SK-N-MC (cell line): Measurements from ENCODE around the gene AGAP1.
"Not testable (repeated sequence)": the region's sequence is repeated elsewhere in the genome, so short reads cannot be mapped to it uniquely, and the experiment has no call there.

Experiments used
- DNase-seq: peaks from one replicate; pipeline ENCODE4 v3.0.0-alpha.2; 2011; ENCODE audit warnings: low read depth, low spot score
- H3K27ac ChIP-seq: fragments of 200-600 bp; sonication (generic); 2 replicates; pipeline ENCODE4 v1.5.1; 2016; ENCODE audit warnings: mixed run types
- H3K36me3 ChIP-seq: fragments of 200-600 bp; sonication (generic); 2 replicates; pipeline ENCODE4 v1.6.1; 2017; ENCODE audit warnings: antibody characterized with exemption, low read length, mixed read lengths; ENCODE audit not compliant: insufficient read depth
- H3K4me3 ChIP-seq: fragments of 200-600 bp; sonication (generic); 2 replicates; pipeline ENCODE4 v1.5.1; 2016
- H3K9ac ChIP-seq: fragments of 200-600 bp; sonication (generic); 2 replicates; pipeline ENCODE4 v1.8.0; 2017; ENCODE audit warnings: mixed run types, mixed read lengths; ENCODE audit not compliant: insufficient read length
- H3K9me3 ChIP-seq: fragments of 200-600 bp; sonication (generic); 2 replicates; pipeline ENCODE4 v1.6.1; 2017; ENCODE audit warnings: low read depth, mild to moderate bottlenecking, antibody characterized with exemption, low read length, moderate library complexity, mixed read lengths
- EZH2 ChIP-seq: fragments of 200-600 bp; sonication (generic); IDR thresholded peaks from one replicate; pipeline ENCODE4 v1.6.1; 2017; ENCODE audit warnings: antibody characterized with exemption
- FOXP2 ChIP-seq: optimal IDR thresholded peaks from 2 replicates; pipeline ENCODE3; 2011; ENCODE audit warnings: mild to moderate bottlenecking, moderate library complexity; ENCODE audit not compliant: insufficient read depth; ENCODE audit errors: extremely low read length, control extremely low read depth
- POLR2AphosphoS5 ChIP-seq: IDR thresholded peaks from 2 replicates; pipeline ENCODE4 v1.6.1; 2012; ENCODE audit warnings: mild to moderate bottlenecking, low read depth, low read length, borderline replicate concordance

AGAP1 gene

GRCh38 chr2:235937936-235938335 is 444.1 kb downstream of the AGAP1 start:
- no peaks in the 10 kb centered on the region for H3K9me3 ChIP-seq
- H3K4me3 ChIP-seq = no peak overlapping the region
- no peaks in the 10 kb centered on the region for H3K36me3 ChIP-seq
- H3K9ac ChIP-seq = no peak overlapping the region
- H3K27ac ChIP-seq = no peak overlapping the region
- no peak for DNase-seq
- TF ChIP-seq FOXP2 = no peak
- TF ChIP-seq EZH2 = no peak
- TF ChIP-seq POLR2AphosphoS5 = no peak

DNA sequence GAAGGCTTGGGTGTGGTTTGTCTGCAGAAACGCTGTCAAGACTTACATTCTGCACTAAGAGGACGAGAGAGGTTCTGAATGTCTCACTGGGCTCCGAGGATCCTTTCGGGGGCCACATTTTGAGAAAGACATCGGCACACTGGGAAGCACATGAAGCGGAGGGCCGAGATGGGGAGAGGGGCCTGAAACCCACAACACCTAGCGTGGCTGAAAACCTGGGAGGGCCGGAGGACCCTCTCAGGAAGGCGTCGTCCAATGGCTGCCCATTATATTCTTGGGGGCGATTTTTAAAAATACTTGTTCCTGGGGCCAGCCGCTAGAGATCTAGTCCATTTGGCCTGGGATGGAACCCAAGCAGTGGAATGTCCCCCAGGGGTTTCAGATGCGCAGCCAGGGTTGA is 444.8 kb downstream of the AGAP1 start:
- Histone ChIP-seq H3K36me3 (no peaks in the 10 kb centered on the region), H3K9me3 (no peaks in the 10 kb centered on the region), H3K9ac (no peak overlapping the region), H3K4me3 (no peak overlapping the region), H3K27ac (no peak overlapping the region)
- TF ChIP-seq POLR2AphosphoS5 (no peak), EZH2 (no peak), FOXP2 (no peak)
- DNase-seq = no peak

DNA sequence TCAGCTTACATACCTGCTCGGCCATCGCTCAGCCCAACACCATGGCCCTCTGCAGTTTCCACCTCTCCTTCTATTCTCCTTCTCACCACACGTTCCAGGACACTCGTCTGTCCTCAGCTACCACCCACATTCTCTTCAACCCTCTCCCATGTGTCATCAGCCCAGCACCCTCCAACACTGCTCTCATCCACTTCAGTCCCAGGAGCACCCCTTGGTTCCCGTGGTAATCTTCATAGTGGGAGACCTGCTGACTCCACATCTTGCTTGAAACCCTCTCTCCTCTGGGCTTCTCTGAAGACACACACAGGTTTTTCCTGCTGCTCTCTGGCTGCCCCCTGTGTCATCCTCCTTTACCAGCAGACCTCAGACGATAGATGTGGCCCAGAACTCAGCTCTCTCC is 445.6 kb downstream of the AGAP1 start:
- no peak for DNase-seq
- no peak overlapping the region for H3K4me3 ChIP-seq
- no peaks in the 10 kb centered on the region for H3K9me3 ChIP-seq
- no peak overlapping the region for H3K9ac ChIP-seq
- no peak overlapping the region for H3K27ac ChIP-seq
- no peaks in the 10 kb centered on the region for H3K36me3 ChIP-seq
- no peak for TF ChIP-seq FOXP2
- TF ChIP-seq POLR2AphosphoS5 = no peak
- no peak for TF ChIP-seq EZH2

DNA sequence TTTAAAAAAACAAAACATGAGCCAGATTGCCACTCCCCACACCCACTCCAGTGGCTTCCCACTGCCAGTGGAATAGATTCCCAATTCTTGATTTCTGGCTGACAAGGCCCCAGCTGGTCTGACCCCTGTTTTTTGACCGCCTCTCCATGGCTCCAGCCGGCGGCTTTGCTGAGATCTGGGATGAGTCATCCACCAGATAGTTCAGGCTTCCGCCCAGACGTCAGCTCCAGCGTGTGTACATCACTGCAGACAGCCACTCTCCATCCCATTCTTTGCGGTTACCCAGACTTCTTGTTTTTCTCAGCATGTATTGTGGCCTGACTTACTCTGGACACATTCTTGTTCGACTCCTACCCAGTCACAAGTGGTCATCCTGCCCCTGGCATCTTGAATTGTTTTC is 446.5 kb downstream of the AGAP1 start:
- Histone ChIP-seq H3K27ac (no peak overlapping the region), H3K9ac (no peak overlapping the region), H3K36me3 (no peaks in the 10 kb centered on the region), H3K4me3 (no peak overlapping the region), H3K9me3 (no peaks in the 10 kb centered on the region)
- TF ChIP-seq FOXP2 (no peak), EZH2 (no peak), POLR2AphosphoS5 (no peak)
- no peak for DNase-seq

DNA sequence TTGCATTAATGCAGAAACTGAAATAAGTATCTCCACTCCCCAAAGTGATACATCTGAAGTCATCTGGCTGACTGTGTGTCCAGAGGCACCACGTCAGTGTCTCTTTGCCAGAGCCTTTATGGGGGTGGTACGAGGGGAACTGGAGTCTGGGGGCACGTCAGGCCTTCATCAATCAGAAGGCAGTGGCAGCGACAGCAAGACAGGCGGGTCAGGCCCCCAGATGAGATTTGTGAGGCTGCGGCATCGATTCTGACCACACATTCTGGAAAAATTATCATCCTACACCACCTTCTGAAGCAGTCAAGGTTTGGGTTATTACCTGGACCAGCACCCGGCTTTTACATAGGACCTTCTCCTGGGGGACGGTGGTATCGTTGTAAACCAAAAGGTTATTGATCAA is 450.7 kb downstream of the AGAP1 start:
- Histone ChIP-seq H3K4me3 (no peak overlapping the region), H3K36me3 (no peaks in the 10 kb centered on the region), H3K27ac (no peak overlapping the region), H3K9ac (no peak overlapping the region), H3K9me3 (no peaks in the 10 kb centered on the region)
- no peak for TF ChIP-seq POLR2AphosphoS5
- no peak for TF ChIP-seq FOXP2
- TF ChIP-seq EZH2 = no peak
- DNase-seq = no peak

- TF ChIP-seq FOXP2 = no peak
- no peak for TF ChIP-seq POLR2AphosphoS5
- no peak for TF ChIP-seq EZH2
- no peak overlapping the region for H3K27ac ChIP-seq
- no peaks in the 10 kb centered on the region for H3K9me3 ChIP-seq
- no peak overlapping the region for H3K9ac ChIP-seq
- no peaks in the 10 kb centered on the region for H3K36me3 ChIP-seq
- DNase-seq = no peak
- H3K4me3 ChIP-seq = no peak overlapping the region
Measured at GRCh38 chr2:235945608-235946140, 451.8 kb downstream of the AGAP1 start.

- Histone ChIP-seq H3K4me3 (no peak overlapping the region), H3K9ac (no peak overlapping the region), H3K36me3 (no peaks in the 10 kb centered on the region), H3K9me3 (no peaks in the 10 kb centered on the region), H3K27ac (no peak overlapping the region)
- TF ChIP-seq EZH2 (no peak), POLR2AphosphoS5 (no peak), FOXP2 (no peak)
- no peak for DNase-seq
Measured at GRCh38 chr2:235946590-235946989, 452.7 kb downstream of the AGAP1 start.

DNA sequence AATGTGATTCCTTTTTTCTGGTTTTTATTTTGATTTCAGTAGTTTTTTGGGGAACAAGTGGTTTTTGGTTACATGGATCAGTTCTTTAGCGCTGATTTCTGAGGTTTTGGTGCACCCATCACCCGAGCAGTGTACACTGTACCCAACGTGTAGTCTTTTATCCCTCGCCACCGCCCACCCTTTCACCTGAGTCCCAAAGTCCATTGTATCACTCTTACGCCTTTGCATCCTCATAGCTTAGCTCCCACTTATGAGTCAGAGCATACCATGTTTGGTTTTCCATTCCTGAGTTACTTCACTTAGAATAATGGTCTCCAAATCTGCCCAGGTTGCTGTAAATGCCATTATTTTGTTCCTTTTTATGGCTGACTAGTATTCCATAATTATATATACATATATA is 453.2 kb downstream of the AGAP1 start:
- H3K36me3 ChIP-seq, H3K9ac ChIP-seq, H3K9me3 ChIP-seq, DNase-seq, H3K27ac ChIP-seq, H3K4me3 ChIP-seq: not testable (repeated sequence)

DNA sequence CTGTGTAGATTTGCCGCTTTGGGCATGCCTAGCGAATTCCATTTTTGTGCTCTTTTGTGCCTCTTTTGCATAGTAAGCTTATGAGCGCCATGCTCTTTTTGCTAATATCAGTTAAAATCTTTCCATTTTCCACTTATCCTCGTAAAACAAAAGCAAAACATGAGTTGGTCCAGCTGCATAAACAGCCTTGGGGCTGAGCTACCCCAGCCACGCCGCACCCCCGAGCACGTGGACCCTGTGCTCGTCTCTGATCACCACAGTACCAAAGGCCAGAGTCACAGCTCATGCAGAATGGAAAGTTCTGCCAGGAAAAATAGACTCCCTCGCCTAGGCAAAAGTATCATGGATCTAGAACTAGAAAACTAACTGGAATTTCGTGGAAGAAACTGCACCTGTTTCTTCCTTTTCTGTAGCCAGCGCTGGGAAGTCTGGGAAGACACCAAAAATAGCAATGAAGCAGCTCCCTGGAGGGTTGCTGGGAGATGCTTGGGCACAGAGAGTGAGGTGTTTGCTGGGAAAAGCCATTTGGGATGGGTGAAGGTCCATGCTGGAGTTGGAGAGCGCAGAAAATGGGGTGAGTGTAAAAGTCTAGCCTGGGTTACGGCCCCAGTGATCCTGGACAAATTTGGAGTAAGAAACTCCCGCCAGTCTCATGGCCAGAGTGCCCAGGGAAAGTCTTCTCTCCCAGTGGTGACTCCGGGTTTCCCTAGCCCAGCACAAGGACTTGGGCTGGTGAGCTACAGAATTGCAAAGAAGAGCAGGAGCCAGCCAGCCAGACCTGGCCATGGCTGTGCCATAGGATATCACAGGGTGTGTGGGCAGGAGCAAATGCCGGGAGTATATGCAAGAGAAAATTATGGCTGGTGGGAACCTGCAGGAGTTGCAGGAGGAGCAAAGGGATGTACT is 456.0 kb downstream of the AGAP1 start:
- Histone ChIP-seq H3K9ac (no peak overlapping the region), H3K9me3 (no peaks in the 10 kb centered on the region), H3K27ac (no peak overlapping the region), H3K4me3 (no peak overlapping the region), H3K36me3 (no peaks in the 10 kb centered on the region)
- TF ChIP-seq FOXP2 = no peak
- no peak for TF ChIP-seq POLR2AphosphoS5
- TF ChIP-seq EZH2 = no peak
- no peak for DNase-seq
